Epidermal melanocyte (primary cell): Measurements from ENCODE around the gene MMRN1.

Source experiments
- DNase-seq: peaks from one replicate; pipeline ENCODE4 v3.0.0; 2011; ENCODE audit warnings: low spot score; ENCODE audit not compliant: insufficient read length

MMRN1 gene

GRCh38 chr4:89894649-89895550 is at the start of gene MMRN1:
MMRN1 (plus strand) TSS chr4:89894854; CDS start chr4:89894972, 118 bp downstream.
- DNase-seq, result no peak

GRCh38 chr4:89847571-89848325 is 46.9 kb upstream of the MMRN1 start:
- no peak for DNase-seq

- DNase-seq, result no peak
Measured at GRCh38 chr4:89855236-89855635, 39.4 kb upstream of the MMRN1 start.

- no peak for DNase-seq
Measured at GRCh38 chr4:89860971-89861370, 33.7 kb upstream of the MMRN1 start.

- no peak for DNase-seq
Measured at GRCh38 chr4:89863533-89863932, 31.1 kb upstream of the MMRN1 start.

GRCh38 chr4:89868276-89868675 is 26.4 kb upstream of the MMRN1 start:
- DNase-seq, result no peak

- no peak for DNase-seq
Measured at GRCh38 chr4:89868999-89869589, 25.6 kb upstream of the MMRN1 start.

- no peak for DNase-seq
Measured at GRCh38 chr4:89871211-89871610, 23.4 kb upstream of the MMRN1 start.

GRCh38 chr4:89876548-89876947 is 18.1 kb upstream of the MMRN1 start:
- no peak for DNase-seq

- no peak for DNase-seq
Measured at GRCh38 chr4:89878611-89879010, 16.0 kb upstream of the MMRN1 start.

- DNase-seq, result no peak
Measured at GRCh38 chr4:89879215-89879614, 15.4 kb upstream of the MMRN1 start.

- DNase-seq, result no peak
Measured at GRCh38 chr4:89889289-89889688, 5.4 kb upstream of the MMRN1 start.

GRCh38 chr4:89897867-89898266 is 3.2 kb downstream of the MMRN1 start:
- no peak for DNase-seq

- no peak for DNase-seq
Measured at GRCh38 chr4:89898304-89898716, 3.7 kb downstream of the MMRN1 start.

GRCh38 chr4:89899152-89899551 is 4.5 kb downstream of the MMRN1 start:
- DNase-seq, result no peak

GRCh38 chr4:89899854-89900253 is 5.2 kb downstream of the MMRN1 start:
- DNase-seq, result no peak

- DNase-seq, result peak; percentile 26
Measured at GRCh38 chr4:89901808-89902431, 7.3 kb downstream of the MMRN1 start.

GRCh38 chr4:89904524-89904923 is 9.9 kb downstream of the MMRN1 start:
- no peak for DNase-seq

GRCh38 chr4:89906316-89906715 is 11.7 kb downstream of the MMRN1 start:
- no peak for DNase-seq

- no peak for DNase-seq
Measured at GRCh38 chr4:89906777-89907521, 12.3 kb downstream of the MMRN1 start.

- no peak for DNase-seq
Measured at GRCh38 chr4:89909889-89910288, 15.2 kb downstream of the MMRN1 start.
